Mammary epithelial cell (primary cell): Measurements from ENCODE around the gene MLST8.

ENCODE experiments used
- CTCF ChIP-seq, 2 donors: IDR thresholded peaks in 1 of 2; conservative IDR thresholded peaks in 1 of 2; 2 replicates each; pipeline ENCODE4 v1.5.1; 2011 to 2012; ENCODE audit warnings: inconsistent platforms in 2 of 2, low read length in 2 of 2, mild to moderate bottlenecking in 2 of 2, control low read depth in 1 of 2, low read depth in 1 of 2; ENCODE audit not compliant: insufficient read depth in 1 of 2; ENCODE audit errors: extremely low read depth in 1 of 2
- EZH2 ChIP-seq: IDR thresholded peaks from 2 replicates; pipeline ENCODE4 v1.6.1; 2012; ENCODE audit warnings: low read length, inconsistent platforms, borderline replicate concordance

GRCh38 chr16:2256531-2257140 is 51.4 kb downstream of the MLST8 start:
- TF ChIP-seq CTCF (conservative IDR thresholded peaks at IDR 0.05 in 1 of 2, IDR thresholded peaks at IDR 0.05 in 1 of 2; ENCODE audit: extremely low read depth in 1 of 2, insufficient read depth in 1 of 2, low read depth in 1 of 2, low read length in 2 of 2): no peak
- no peak for TF ChIP-seq EZH2
